Right ventricle myocardium superior (tissue), 1 donor: ENCODE data around the gene TBC1D19. TPM values are rescaled to one million over a fixed set of nuclear protein-coding genes. Genes with fewer than 3 reads are reported as not detected.
"Not testable (repeated sequence)": the region's sequence is repeated elsewhere in the genome, so short reads cannot be mapped to it uniquely, and the experiment has no call there.

Experiments used
- ATAC-seq: fragments of 200-7000 bp; cut with Tn5 transposase; one replicate; pipeline ENCODE4 v1.9.1; 2020; ENCODE audit warnings: mild to moderate bottlenecking; ENCODE audit not compliant: poor library complexity
- DNase-seq: peaks from one replicate; pipeline ENCODE4 v3.0.0-alpha.2; 2020
- intact Hi-C: fragments of 100-400 bp; cut with DNase I; formaldehyde crosslinking; loops from one replicate; pipeline ENCODE4 v1.11.2; 2022
- total RNA-seq: library from RNA; stranded (reverse); fragmentation: NEBNext Ultra II Directional; extraction: Animal tissue kit (Norgen Biotek cat#: 25700); gene quantifications from one replicate; pipeline ENCODE4 v1.2.1, GENCODE V29; 2021
- donor health status: DM: no; HTN: yes; CAD: no; lungs with severe emphysema.

Gene TBC1D19
- total RNA-seq, 1 donor from 2014 or later, result 7.7 TPM

DNA sequence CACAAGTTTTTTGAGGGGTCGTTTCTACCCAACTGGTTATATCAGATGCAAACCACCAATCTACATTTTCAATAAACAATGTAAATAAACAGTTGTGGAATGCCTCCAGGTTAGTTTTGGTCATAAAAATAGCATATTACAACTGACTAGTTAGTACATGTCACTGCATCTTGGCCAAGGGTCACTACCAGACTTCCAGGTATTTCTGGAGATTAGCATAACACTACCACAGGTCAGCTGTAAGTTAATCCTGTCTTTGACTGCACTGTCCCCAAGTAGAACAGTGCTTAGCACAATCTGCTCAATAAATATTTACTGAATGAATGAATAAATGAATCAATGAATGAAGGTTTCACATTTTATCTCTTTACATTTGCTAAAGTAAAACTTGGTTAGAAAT, 64.4 kb downstream of the TBC1D19 start:
- intact Hi-C loops, result no loop called here
- ATAC-seq (no peak), DNase-seq (no peak)

DNA sequence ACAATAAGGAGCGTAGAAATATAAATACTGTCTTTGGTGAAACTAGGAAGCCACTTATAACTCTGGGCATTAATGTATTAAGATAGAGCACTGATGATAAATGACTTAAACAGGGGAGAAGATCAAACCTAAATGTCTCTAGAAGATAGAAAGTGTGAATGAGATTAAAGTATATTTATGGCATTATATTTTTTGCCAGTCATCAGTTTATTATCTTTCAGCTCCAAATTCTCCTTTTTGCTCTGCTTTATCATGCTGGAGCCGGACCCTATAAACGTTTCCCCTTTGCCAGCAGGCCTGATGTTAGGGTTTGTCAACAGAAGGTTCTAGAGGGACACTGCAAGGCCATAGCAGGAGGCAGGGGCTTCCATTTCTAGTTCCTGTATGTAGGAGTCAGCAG, 76.4 kb downstream of the TBC1D19 start:
- ATAC-seq, result no peak
- no peak for DNase-seq
- intact Hi-C loops, result no loop called here

DNA sequence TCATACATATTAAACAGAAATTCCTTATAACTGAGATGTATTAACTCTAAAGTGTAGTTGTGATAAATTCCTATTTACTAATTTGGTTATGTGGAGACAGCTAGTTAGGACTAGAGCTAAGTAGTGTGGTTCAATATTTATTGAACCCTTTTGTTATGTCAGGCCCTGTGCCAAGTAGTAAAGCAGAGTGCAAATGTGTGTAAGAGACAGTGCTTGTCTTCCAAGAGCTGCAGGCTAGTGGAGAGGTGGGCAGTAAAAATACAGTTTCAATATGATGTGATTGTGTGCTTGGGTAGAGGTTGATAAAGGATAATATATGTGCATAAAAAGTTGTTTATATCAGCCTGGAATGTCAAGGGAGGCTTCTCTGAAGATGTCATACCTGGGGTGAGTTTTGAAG, 80.0 kb downstream of the TBC1D19 start:
- DNase-seq, result no peak
- ATAC-seq, result no peak
- intact Hi-C loops, result no loop called here

- intact Hi-C loops, result no loop called here
- ATAC-seq, result no peak
- no peak for DNase-seq
Measured at GRCh38 chr4:26670903-26671537, 87.1 kb downstream of the TBC1D19 start.

- intact Hi-C loops, ATAC-seq, DNase-seq: not testable (repeated sequence)
Measured at GRCh38 chr4:26679040-26679695, 95.3 kb downstream of the TBC1D19 start.

DNA sequence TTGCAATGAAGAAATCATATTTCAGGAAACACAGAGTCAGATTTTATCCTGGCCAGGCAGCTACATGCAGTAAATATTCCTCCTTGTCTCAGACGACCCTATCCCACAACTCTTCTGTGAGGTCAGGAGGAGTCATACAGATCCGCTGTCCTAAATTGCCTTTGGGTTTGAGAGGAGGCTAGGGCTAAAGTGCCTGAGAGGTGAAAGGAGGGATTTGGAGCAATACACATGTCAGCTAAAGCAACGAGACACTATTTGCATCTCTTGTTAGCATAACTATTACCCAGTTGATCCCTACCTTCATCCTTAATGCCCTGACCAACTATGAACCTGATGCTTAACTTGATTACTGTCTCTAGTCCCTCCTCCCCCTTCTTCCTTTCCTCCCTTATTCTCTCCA, 98.6 kb downstream of the TBC1D19 start:
- DNase-seq, result no peak
- intact Hi-C loops, result no loop called here
- no peak for ATAC-seq

GRCh38 chr4:26685250-26685649, 101.4 kb downstream of the TBC1D19 start:
- DNase-seq (no peak), ATAC-seq (no peak)
- intact Hi-C loops, result no loop called here

- ATAC-seq, result no peak
- intact Hi-C loops, result no loop called here
- DNase-seq, result no peak
Measured at GRCh38 chr4:26687728-26688127, 103.8 kb downstream of the TBC1D19 start.

- ATAC-seq, result no peak
- DNase-seq, result no peak
- intact Hi-C loops, result no loop called here
Measured at GRCh38 chr4:26690506-26690905, 106.6 kb downstream of the TBC1D19 start.

GRCh38 chr4:26692014-26692726, 108.3 kb downstream of the TBC1D19 start:
- intact Hi-C loops, result no loop called here
- no peak for ATAC-seq
- no peak for DNase-seq

DNA sequence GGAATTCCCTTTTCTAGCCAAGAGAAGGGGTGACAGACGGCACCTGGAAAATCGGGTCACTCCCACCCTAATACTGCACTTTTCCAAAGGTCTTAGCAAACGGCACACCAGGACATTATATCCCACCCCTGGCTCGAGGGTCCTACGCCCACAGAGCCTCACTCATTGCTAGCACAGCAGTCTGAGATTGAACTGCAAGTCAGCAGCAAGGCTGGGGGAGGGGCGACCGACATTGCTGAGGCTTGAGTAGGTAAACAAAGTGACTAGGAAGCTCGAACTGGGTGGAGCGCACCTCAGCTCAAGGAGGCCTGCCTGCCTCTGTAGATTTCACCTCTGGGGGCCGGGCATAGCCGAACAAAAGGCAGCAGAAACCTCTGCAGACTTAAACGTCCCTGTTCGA, 110.2 kb downstream of the TBC1D19 start:
- intact Hi-C loops, ATAC-seq: not testable (repeated sequence)
- peak; percentile 32 for DNase-seq

GRCh38 chr4:26700110-26700509, 116.2 kb downstream of the TBC1D19 start:
- DNase-seq (no peak), ATAC-seq (no peak)

GRCh38 chr4:26701095-26701494, 117.2 kb downstream of the TBC1D19 start:
- no peak for ATAC-seq
- intact Hi-C loops, result no loop called here

More at GRCh38 chr4:26700110-26700509, 116.2 kb downstream of the TBC1D19 start:
- intact Hi-C loops, result no loop called here

DNA sequence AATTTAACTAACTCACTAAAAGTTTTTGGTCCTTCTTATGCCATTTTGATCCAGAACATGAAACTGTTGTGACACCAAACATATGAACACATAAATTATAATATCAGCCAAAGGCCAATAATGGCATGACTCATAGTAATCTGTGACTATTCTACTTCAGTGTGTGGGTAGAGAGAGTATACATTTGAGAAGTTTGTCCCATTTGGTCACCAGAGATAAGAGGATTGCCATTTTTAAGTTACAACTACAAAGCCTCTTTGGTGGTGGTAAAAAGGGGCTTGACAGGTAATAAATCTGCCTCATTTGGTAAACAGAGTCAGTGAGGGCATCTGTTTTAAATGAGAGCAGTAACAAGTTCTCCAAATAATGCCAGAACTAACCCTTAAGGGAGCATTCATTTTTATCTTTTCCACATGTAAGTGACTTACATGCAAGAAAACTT, 117.9 kb downstream of the TBC1D19 start:
- ATAC-seq (no peak), DNase-seq (no peak)
- intact Hi-C loops, result no loop called here

More at GRCh38 chr4:26701095-26701494, 117.2 kb downstream of the TBC1D19 start:
- no peak for DNase-seq

GRCh38 chr4:26707342-26707741, 123.5 kb downstream of the TBC1D19 start:
- DNase-seq (no peak), ATAC-seq (no peak)
- intact Hi-C loops, result no loop called here

DNA sequence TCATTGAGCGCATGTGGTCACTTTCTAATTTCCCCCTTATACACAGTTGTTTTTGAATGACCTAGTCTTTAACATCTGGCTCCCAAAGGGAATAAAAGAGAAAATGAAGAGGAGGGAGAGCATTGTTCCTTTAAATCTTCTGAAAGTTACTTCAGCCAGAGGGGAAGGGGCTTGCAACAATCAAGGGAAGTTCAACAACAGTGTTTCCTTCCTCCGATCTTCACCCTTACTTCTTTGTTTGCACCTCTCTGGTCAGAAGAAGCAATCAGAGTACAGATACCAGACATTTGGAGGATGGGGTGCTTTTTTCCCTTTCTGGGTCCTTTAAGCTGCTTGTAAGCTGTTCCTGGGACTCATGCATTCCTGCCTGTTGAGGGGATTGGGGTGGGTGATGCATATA, 125.4 kb downstream of the TBC1D19 start:
- intact Hi-C loops, result no loop called here
- DNase-seq, result no peak
- no peak for ATAC-seq

GRCh38 chr4:26713563-26714151, 129.8 kb downstream of the TBC1D19 start:
- no peak for ATAC-seq
- intact Hi-C loops, result no loop called here
- no peak for DNase-seq

DNA sequence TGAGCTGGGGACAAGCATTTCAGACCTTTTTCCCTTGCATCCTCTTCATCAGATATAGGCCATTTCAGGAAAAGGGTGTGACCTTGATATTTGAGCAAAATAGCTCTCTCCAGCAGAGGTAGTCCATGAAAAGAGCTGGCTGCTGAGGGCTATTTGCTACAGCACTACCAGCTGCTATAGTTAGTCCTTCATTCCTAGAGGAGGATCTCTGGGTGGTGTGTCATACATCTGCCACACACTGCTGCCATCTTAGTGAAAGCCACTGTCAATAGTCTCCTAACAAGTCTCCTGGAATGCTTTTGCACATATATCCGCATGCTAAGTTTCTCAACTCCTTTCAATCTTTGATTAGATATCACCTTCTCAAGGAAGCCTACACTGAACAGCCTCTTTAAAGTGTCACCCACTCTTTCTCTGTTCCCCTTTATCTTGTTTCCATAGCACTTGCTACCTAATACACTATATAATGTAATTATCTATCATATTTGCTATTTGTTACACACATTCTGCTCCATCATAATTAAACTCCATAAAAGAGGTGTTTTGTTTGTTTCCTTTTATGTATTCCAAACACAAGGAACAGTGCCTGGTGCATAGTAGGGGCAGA, 131.9 kb downstream of the TBC1D19 start:
- intact Hi-C loops, result no loop called here
- no peak for DNase-seq
- ATAC-seq, result no peak

DNA sequence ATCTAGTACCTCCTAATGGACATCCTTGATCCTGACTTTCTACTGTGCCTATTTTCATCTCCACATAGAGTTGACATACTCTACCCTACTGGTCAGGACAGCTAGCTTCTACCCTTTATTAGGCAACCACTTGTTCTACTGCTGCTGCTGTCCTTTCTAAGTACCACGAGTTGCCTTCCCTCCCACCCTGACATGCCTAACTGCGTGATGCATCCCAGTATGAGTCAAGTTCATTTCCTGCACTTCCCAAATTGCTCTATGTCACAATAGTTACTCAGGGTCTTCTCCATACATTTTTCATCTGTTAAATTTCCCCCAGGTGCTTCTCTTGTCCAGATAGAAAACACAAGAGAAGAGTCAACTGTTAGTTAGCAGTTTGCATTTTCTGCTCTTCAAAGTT, 133.4 kb downstream of the TBC1D19 start:
- DNase-seq (no peak), ATAC-seq (no peak)
- intact Hi-C loops, result no loop called here
